Measurements from ENCODE around the gene CD28. TPM values are rescaled to one million over a fixed set of nuclear protein-coding genes. Genes with fewer than 3 reads are reported as not detected.

Gene CD28
- total RNA-seq, 1 donor from 2014 or later = 0.92 TPM

DNA sequence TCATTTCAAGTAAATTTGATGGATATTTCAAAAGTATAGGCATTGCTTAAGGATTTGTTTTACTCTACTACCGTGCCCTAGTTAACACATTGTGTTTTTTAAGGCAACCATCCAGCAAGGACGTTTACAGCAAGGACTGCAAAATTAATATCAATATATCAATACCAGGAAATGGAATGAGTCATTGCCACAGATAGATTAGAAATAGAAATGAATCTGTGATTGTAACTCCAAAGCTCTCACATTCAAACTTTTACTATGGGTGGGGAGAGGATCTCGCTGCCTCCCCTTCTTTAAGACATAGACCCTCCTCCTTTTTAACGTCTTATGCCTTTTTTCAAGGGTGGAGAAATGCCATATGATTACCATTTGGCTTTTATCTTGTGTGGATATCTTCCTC is 3.8 kb downstream of the CD28 start:
- ATAC-seq (no peak), DNase-seq (no peak)
- intact Hi-C loops (cut with micrococcal nuclease) = no loop called here

DNA sequence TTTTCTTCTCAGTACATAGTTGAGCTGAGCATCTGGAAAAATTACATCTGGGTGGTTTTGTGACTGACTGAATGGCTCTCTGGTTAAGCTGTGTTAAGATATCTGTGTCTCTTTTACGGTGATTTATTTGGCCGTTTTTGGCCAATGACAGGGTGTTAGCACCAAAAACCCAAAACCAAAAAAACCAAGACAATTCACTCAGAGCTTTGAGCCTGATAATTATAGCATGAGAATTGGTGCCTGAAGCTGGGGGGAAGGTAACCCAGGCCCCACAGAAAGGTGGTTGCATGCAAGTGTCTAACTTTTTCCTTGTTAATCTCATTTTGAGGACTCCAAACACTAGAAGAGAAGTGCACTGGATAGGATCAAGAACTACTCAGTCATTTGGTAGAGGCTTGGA is 4.5 kb downstream of the CD28 start:
- intact Hi-C loops (cut with micrococcal nuclease) = no loop called here
- DNase-seq = no peak
- no peak for ATAC-seq

DNA sequence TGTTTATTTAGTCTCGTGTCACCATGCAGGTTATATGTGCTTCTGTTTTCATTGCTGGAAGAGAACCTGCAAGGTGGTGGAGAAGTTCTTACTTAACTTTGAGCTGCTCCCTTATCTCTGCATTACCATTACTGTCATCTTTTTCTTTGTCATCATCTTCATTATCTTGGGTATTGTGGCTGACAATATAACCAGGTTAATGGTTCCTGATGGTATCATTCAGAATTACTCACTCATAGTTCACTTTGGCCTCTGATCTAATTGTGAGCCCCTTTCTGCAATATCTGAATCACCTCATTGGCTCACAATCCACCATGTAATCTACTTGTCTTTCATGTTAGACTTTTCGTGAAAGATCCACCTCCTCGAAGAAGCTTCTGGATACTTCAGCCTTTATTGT is 5.0 kb downstream of the CD28 start:
- intact Hi-C loops (cut with micrococcal nuclease) = no loop called here
- ATAC-seq (no peak), DNase-seq (no peak)

DNA sequence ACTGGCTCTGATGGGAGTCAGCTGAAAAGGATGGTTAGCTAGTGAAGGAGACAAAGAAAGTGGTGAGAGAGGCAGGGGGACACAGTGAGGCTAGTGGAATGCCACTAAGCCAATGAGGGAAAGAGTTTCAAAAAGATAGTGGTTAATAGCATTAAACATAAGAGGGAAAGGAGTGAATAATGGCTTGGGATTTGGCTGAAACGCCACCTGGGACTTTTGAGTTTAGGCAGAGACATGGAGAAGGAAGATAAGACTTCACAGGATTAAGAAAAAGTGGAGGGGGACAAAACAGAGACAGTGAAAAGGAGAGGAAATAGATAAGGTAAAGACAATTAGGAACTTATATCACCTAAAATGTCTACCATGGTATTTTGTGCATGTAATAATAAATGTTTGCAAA is 6.9 kb downstream of the CD28 start:
- DNase-seq = no peak
- intact Hi-C loops (cut with micrococcal nuclease) = no loop called here
- ATAC-seq = no peak

GRCh38 chr2:203714112-203714511 is 7.7 kb downstream of the CD28 start:
- intact Hi-C loops (cut with micrococcal nuclease) = no loop called here
- DNase-seq = no peak
- peak; percentile 57 for ATAC-seq

DNA sequence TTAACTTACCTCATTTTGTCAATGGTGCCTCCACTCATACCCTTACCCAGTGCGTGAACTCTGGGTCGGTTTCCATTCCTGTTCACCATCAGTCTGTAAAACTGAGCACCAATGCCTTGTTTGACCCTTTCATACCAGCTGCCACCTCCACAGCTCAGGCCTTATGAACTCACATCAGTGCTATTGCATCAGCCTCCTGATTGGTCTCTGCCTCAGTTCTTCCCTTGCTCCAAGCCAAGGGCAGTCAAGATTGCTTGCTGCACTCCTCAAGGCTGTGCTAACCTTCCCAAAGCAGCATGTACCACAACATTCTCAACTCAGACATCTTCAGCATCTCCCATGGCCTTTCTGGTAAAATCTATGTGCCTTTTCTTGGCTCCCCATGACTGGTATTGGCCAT is 9.3 kb downstream of the CD28 start:
- no peak for ATAC-seq
- DNase-seq = no peak

GRCh38 chr2:203718087-203718486 is 11.6 kb downstream of the CD28 start:
- DNase-seq (no peak), ATAC-seq (peak; percentile 50)
- intact Hi-C loops (cut with micrococcal nuclease) = no loop called here

More for the DNA sequence above, 9.3 kb downstream of the CD28 start:
- intact Hi-C loops (cut with micrococcal nuclease) = no loop called here

- DNase-seq = no peak
- intact Hi-C loops (cut with micrococcal nuclease) = no loop called here
- ATAC-seq = no peak
Measured at GRCh38 chr2:203719456-203720410, 13.3 kb downstream of the CD28 start.

- DNase-seq (no peak), ATAC-seq (no peak)
- intact Hi-C loops (cut with micrococcal nuclease) = no loop called here
Measured at GRCh38 chr2:203720915-203721672, 14.7 kb downstream of the CD28 start.

DNA sequence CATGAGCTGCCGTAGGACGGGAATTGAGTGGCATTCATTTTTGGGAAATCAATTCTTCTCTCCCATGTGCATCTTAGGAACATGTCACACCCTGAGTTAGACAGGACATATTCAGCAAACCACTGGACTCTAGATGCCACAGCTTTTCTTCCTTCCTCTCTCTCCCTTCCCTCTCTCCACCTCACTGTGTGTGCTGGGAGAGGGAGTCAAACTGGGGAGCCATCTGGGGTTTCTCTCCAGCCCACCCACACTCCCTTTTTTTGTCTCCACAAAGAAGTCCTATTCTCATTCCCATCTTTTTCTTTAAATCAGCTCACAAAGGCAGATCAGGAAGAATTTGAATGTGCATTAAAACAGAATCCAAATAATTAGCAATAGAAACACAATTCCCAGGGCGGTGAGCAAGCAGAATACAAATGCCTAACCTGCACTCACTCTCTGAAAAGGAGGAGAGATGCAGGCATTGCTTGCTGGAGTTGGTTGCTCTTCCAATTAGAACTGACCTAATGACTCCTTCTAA is 15.4 kb downstream of the CD28 start:
- intact Hi-C loops (cut with micrococcal nuclease) = no loop called here
- ATAC-seq = no peak
- no peak for DNase-seq

DNA sequence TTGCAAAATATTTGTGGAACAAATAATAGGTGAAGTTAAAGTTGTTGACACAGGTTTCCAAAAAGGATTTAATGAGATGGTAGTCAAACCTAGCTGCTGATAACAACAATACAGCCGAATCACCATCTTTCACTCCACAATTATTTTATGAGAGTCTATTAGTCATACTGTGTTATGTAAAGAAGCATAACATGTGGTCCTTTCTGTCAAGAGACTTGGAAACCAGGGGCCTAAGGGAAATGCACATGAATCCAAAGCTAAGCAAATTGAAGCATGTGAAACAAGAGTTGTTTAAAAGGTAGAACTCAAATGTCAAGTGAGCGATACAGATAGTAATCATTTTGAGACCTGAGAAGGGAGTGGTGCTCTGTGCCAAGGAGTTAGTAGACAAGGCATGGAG is 16.0 kb downstream of the CD28 start:
- DNase-seq = no peak
- no peak for ATAC-seq
- intact Hi-C loops (cut with micrococcal nuclease) = no loop called here

- ATAC-seq = no peak
- intact Hi-C loops (cut with micrococcal nuclease) = no loop called here
- DNase-seq = no peak
Measured at GRCh38 chr2:203728321-203728720, 21.9 kb downstream of the CD28 start.

DNA sequence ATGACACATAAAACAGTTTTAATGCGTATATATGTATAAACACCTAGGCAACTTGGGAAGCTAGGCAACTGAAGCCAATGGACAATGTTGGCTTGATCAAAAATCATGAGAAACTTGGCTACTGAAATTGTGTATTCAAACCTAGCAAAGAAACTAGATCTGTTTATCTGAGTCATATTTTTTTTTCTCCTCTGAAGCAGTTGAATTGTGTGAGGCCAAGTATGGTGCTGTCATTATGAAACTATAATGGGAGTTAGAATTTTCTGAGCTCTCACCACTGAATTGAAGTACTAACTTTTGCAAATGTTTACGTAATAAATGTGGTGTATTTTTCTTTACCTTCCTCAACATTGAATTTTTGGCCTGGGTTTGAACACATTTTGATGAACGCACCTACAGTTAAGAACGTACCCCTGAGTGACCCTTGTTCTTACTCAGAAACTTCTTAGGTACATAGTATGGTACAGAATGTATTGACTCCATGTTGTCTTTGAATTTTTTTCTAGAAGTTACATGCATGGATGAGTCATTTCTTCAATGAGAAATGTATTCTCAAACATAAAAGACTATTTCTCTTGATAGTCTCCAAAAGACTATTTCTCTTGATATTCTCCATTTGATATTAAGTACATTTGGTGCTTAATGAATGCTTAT is 23.8 kb downstream of the CD28 start:
- intact Hi-C loops (cut with micrococcal nuclease) = no loop called here
- ATAC-seq (no peak), DNase-seq (no peak)

- ATAC-seq (no peak), DNase-seq (no peak)
- intact Hi-C loops (cut with micrococcal nuclease) = no loop called here
Measured at GRCh38 chr2:203730883-203731282, 24.4 kb downstream of the CD28 start.

GRCh38 chr2:203732092-203732952 is 25.9 kb downstream of the CD28 start:
- intact Hi-C loops (cut with micrococcal nuclease) = no loop called here

DNA sequence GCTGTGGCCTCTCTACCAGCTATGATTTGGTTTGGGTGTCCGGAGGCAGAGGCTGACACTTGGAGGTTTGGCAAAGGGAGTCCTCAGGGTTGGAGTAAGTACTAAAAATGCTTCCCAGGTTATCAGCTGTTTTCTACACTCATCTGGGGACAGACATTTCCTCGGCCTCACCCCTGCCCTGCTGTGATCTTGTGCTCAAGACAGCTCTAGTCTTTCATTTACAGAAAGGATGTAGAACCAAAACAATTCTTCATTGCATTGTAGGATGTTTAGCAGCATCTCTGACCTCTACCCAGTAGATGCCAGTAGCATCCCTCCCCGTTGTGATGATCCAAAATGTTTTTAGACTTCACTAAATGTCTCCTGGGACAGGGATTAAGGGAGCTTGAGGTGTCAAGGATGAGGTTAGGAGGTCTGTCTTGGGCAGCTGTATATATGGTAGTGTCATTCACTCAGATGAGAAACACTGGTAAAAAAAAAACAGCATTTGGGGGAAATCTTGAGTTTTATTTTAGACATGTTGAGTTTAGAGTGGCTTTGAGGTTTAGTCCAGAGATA is 26.6 kb downstream of the CD28 start:
- DNase-seq = no peak
- no peak for ATAC-seq
- intact Hi-C loops (cut with micrococcal nuclease) = no loop called here

More at GRCh38 chr2:203732092-203732952, 25.9 kb downstream of the CD28 start:
- DNase-seq (no peak), ATAC-seq (peak; percentile 41)

DNA sequence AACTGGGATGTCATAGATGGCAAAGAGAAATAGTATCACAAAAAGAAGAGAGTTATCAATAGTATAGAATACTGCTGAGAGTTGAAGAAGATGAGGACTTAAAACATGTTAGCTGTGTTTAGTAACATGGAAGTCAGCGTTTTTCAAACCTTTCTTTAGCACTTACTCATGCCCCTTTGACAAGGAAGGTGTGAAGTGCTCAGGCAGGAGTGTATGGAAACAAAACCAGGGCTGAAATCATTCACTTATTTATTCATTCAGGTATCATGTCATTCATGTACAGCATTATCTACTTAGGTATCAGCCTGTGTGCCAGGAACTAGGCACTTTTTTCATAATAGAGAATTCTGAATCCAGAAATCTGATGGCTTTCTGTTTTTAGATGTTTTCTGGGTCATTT is 27.2 kb downstream of the CD28 start:
- intact Hi-C loops (cut with micrococcal nuclease) = no loop called here
- DNase-seq (no peak), ATAC-seq (no peak)

- intact Hi-C loops (cut with micrococcal nuclease) = no loop called here
- no peak for DNase-seq
- no peak for ATAC-seq
Measured at GRCh38 chr2:203734276-203734983, 28.0 kb downstream of the CD28 start.
